ENCODE data around the gene MYL5.
"Not testable (repeated sequence)": the region's sequence is repeated elsewhere in the genome, so short reads cannot be mapped to it uniquely, and the experiment has no call there.

The MYL5 gene

GRCh38 chr4:669806-670559, 4.4 kb upstream of the MYL5 start:
- DNase-seq (ENCODE audit: low read depth): not testable (repeated sequence)

- DNase-seq (ENCODE audit: low read depth): no peak
Measured at GRCh38 chr4:671769-672168, 2.6 kb upstream of the MYL5 start.

GRCh38 chr4:673349-674091, 822 bp upstream of the MYL5 start:
- DNase-seq (ENCODE audit: low read depth): no peak

- no peak for DNase-seq (ENCODE audit: low read depth)
Measured at GRCh38 chr4:675036-675882, 917 bp downstream of the MYL5 start.

- DNase-seq (ENCODE audit: low read depth): no peak
Measured at GRCh38 chr4:675980-676870, 1.9 kb downstream of the MYL5 start.

- DNase-seq (ENCODE audit: low read depth): no peak
Measured at GRCh38 chr4:676871-677235, 2.5 kb downstream of the MYL5 start.

- peak; percentile 30 for DNase-seq (ENCODE audit: low read depth)
Measured at GRCh38 chr4:677431-678293, 3.3 kb downstream of the MYL5 start.

- no peak for DNase-seq (ENCODE audit: low read depth)
Measured at GRCh38 chr4:678331-679103, 4.2 kb downstream of the MYL5 start.

GRCh38 chr4:679104-679481, 4.8 kb downstream of the MYL5 start:
- no peak for DNase-seq (ENCODE audit: low read depth)

- no peak for DNase-seq (ENCODE audit: low read depth)
Measured at GRCh38 chr4:679629-680028, 5.3 kb downstream of the MYL5 start.

- no peak for DNase-seq (ENCODE audit: low read depth)
Measured at GRCh38 chr4:680091-680490, 5.7 kb downstream of the MYL5 start.

GRCh38 chr4:680551-680927, 6.2 kb downstream of the MYL5 start:
- no peak for DNase-seq (ENCODE audit: low read depth)

GRCh38 chr4:680928-681645, 6.7 kb downstream of the MYL5 start:
- DNase-seq (ENCODE audit: low read depth): no peak

GRCh38 chr4:681736-682451, 7.6 kb downstream of the MYL5 start:
- DNase-seq (ENCODE audit: low read depth): no peak

- no peak for DNase-seq (ENCODE audit: low read depth)
Measured at GRCh38 chr4:682490-683172, 8.3 kb downstream of the MYL5 start.

GRCh38 chr4:683247-683897, 9.0 kb downstream of the MYL5 start:
- DNase-seq (ENCODE audit: low read depth): no peak

- DNase-seq (ENCODE audit: low read depth): peak; percentile 65
Measured at GRCh38 chr4:683982-684622, 9.8 kb downstream of the MYL5 start.

Data from amniotic epithelial cell (primary cell).